GM19023 (cell line): Measurements from ENCODE around the gene B3GALT6.

Source experiments
- ATAC-seq: cut with Tn5 transposase; IDR thresholded peaks from one replicate; pipeline ENCODE4 v1.9.1; 2021; ENCODE audit warnings: mild to moderate bottlenecking, moderate library complexity; ENCODE audit not compliant: unreplicated experiment

B3GALT6 gene

GRCh38 chr1:1215881-1216605, 16.0 kb upstream of the B3GALT6 start:
- no peak for ATAC-seq

- no peak for ATAC-seq
Observed at GRCh38 chr1:1216770-1217620, 15.0 kb upstream of the B3GALT6 start.

- no peak for ATAC-seq
Observed at GRCh38 chr1:1217621-1218523, 14.2 kb upstream of the B3GALT6 start.

GRCh38 chr1:1218524-1219200, 13.4 kb upstream of the B3GALT6 start:
- ATAC-seq = no peak

GRCh38 chr1:1219341-1219740, 12.7 kb upstream of the B3GALT6 start:
- ATAC-seq = no peak

- ATAC-seq = no peak
Observed at GRCh38 chr1:1220197-1220596, 11.8 kb upstream of the B3GALT6 start.

- no peak for ATAC-seq
Observed at GRCh38 chr1:1221887-1222574, 10.0 kb upstream of the B3GALT6 start.

- ATAC-seq = no peak
Observed at GRCh38 chr1:1222575-1223225, 9.3 kb upstream of the B3GALT6 start.

- no peak for ATAC-seq
Observed at GRCh38 chr1:1223321-1223720, 8.7 kb upstream of the B3GALT6 start.

GRCh38 chr1:1223891-1224290, 8.1 kb upstream of the B3GALT6 start:
- ATAC-seq = no peak

- ATAC-seq = no peak
Observed at GRCh38 chr1:1225238-1225845, 6.7 kb upstream of the B3GALT6 start.

GRCh38 chr1:1225913-1226312, 6.1 kb upstream of the B3GALT6 start:
- ATAC-seq = no peak

GRCh38 chr1:1226566-1227362, 5.3 kb upstream of the B3GALT6 start:
- no peak for ATAC-seq

GRCh38 chr1:1227386-1227785, 4.7 kb upstream of the B3GALT6 start:
- no peak for ATAC-seq

GRCh38 chr1:1228187-1228586, 3.9 kb upstream of the B3GALT6 start:
- ATAC-seq = no peak

GRCh38 chr1:1228596-1229321, 3.3 kb upstream of the B3GALT6 start:
- no peak for ATAC-seq

- ATAC-seq = no peak
Observed at GRCh38 chr1:1229770-1230169, 2.3 kb upstream of the B3GALT6 start.
